Keratinocyte (primary cell): ENCODE measurements around the gene FCRL5. TPM values are rescaled to one million over a fixed set of nuclear protein-coding genes. Genes with fewer than 3 reads are reported as not detected.
"Not testable (repeated sequence)": the region's sequence is repeated elsewhere in the genome, so short reads cannot be mapped to it uniquely, and the experiment has no call there.

Source experiments
- DNase-seq: peaks from one replicate; pipeline ENCODE4 v3.0.0-alpha.2; 2011; ENCODE audit warnings: low read depth, missing footprints, low spot score
- FAIRE-seq: peaks from 2 replicates; lab custom pipeline; 2011; peaks lifted over from hg19 to GRCh38; lab: Jason Lieb, UNC
- H2AFZ ChIP-seq: 2 replicates; pipeline ENCODE4 v1.6.0; 2012; ENCODE audit warnings: low read length, control low read depth, inconsistent platforms; ENCODE audit not compliant: control insufficient read depth
- H3K27ac ChIP-seq: 2 replicates; pipeline ENCODE4 v1.5.1; 2011; ENCODE audit warnings: low read length; ENCODE audit not compliant: control insufficient read depth, insufficient read depth
- H3K27me3 ChIP-seq: 3 replicates; pipeline ENCODE4 v1.6.0; 2011; ENCODE audit warnings: low read length; ENCODE audit not compliant: control insufficient read depth, insufficient read depth; ENCODE audit errors: extremely low read depth
- H3K36me3 ChIP-seq, 2 experiments: 2 replicates in 1 of 2; 3 replicates in 1 of 2; pipeline ENCODE4 v1.5.1; 2011; ENCODE audit warnings: low read length in 2 of 2, mild to moderate bottlenecking in 1 of 2; ENCODE audit not compliant: control insufficient read depth in 2 of 2, insufficient read depth in 2 of 2; ENCODE audit errors: extremely low read depth in 1 of 2
- H3K4me1 ChIP-seq: 3 replicates; pipeline ENCODE4 v1.5.1; 2011; ENCODE audit warnings: low read length; ENCODE audit not compliant: control insufficient read depth, insufficient read depth; ENCODE audit errors: extremely low read depth
- H3K4me2 ChIP-seq: 3 replicates; pipeline ENCODE4 v1.6.0; 2011; ENCODE audit warnings: low read depth, low read length; ENCODE audit not compliant: control insufficient read depth, insufficient read depth; ENCODE audit errors: extremely low read depth
- H3K4me3 ChIP-seq, 3 experiments: fragments of 200-600 bp in 1 of 3; sonication (generic) in 1 of 3; 2 replicates in 2 of 3; 3 replicates in 1 of 3; pipeline ENCODE4 v1.5.1; 2011 to 2016; ENCODE audit warnings: low read length in 3 of 3, mild to moderate bottlenecking in 3 of 3, control low read depth in 2 of 3, inconsistent platforms in 1 of 3, low read depth in 1 of 3, mixed read lengths in 1 of 3, mixed run types in 1 of 3, moderate library complexity in 1 of 3; ENCODE audit not compliant: control insufficient read depth in 2 of 3, insufficient read depth in 2 of 3; ENCODE audit errors: extremely low read depth in 1 of 3
- H3K79me2 ChIP-seq: 2 replicates; pipeline ENCODE4 v1.6.0; 2012; ENCODE audit warnings: low read length; ENCODE audit not compliant: control insufficient read depth, insufficient read depth
- H3K9ac ChIP-seq: 3 replicates; pipeline ENCODE4 v1.6.0; 2011; ENCODE audit warnings: low read length; ENCODE audit not compliant: control insufficient read depth, insufficient read depth; ENCODE audit errors: extremely low read depth
- H3K9me1 ChIP-seq: 3 replicates; pipeline ENCODE4 v1.6.0; 2011; ENCODE audit warnings: low read length; ENCODE audit not compliant: control insufficient read depth, insufficient read depth; ENCODE audit errors: extremely low read depth
- H3K9me3 ChIP-seq: 2 replicates; pipeline ENCODE4 v1.5.1; 2012; ENCODE audit warnings: low read depth, low read length; ENCODE audit not compliant: control insufficient read depth
- H4K20me1 ChIP-seq: 3 replicates; pipeline ENCODE4 v1.6.0; 2011; ENCODE audit warnings: low read length; ENCODE audit not compliant: control insufficient read depth, insufficient read depth; ENCODE audit errors: extremely low read depth
- EZH2 ChIP-seq: IDR thresholded peaks from one replicate; pipeline ENCODE4 v1.6.1; 2012; ENCODE audit warnings: inconsistent platforms, mild to moderate bottlenecking, low read length, moderate library complexity
- dilution Hi-C: fragments of 300-500 bp; cut with MboI; formaldehyde crosslinking; loops from one replicate; pipeline ENCODE4 v1.7.0; 2020; ENCODE audit warnings: low sequenced_read_pairs; ENCODE audit not compliant: extremely low pct_ligation_motif_present
- polyA plus RNA-seq, 5 experiments: library from polyadenylated mRNA; depleted of rRNA in 3 of 5; stranded (reverse) in 3 of 5; stranded (forward) in 1 of 5; unstranded in 1 of 5; fragments of >200 nt; gene quantifications; 1 replicate in 1 of 5; 2 replicates in 3 of 5; 3 replicates in 1 of 5; pipeline versions ENCODE4 v1.2.1 to v1.2.3, GENCODE V29; 2011 to 2012; ENCODE audit warnings: missing spikeins in 2 of 5, low read depth in 1 of 5, low replicate concordance in 1 of 5
- TF ChIP-seq, protein P1 (sequence below), 3 experiments: IDR thresholded peaks in 1 of 3; conservative IDR thresholded peaks in 1 of 3; optimal IDR thresholded peaks in 1 of 3; 2 replicates in 2 of 3; 3 replicates in 1 of 3; pipeline versions ENCODE3 to v1.5.1; 2011; ENCODE audit warnings: low read length in 3 of 3, mild to moderate bottlenecking in 3 of 3, moderate library complexity in 2 of 3, control low read depth in 1 of 3, inconsistent platforms in 1 of 3; ENCODE audit not compliant: insufficient read depth in 2 of 3; ENCODE audit errors: extremely low read depth in 1 of 3

The FCRL5 gene
- polyA plus RNA-seq, 1 donor (not counting 4 experiments of a cell fraction or from before 2014, with no cell fraction given): not detected

DNA sequence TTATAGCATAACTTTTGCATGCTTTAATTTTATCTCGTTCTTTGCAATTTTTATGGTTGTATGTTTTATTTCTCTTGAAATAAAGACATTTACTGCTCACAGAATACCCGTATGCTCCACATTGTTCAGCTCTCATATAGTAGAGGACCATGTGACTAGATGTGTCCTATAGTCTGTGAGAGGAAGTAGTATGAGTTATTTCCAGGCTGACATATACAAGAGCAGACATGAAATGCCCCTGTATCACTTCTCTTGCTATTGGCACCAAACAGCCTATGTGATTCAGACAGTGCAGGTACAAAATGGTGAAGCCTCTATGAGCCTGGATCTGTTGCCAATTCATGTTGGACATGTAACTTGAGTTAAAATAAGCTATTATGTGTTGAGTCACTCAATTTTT lies 5.8 kb upstream of the FCRL5 start:
- Histone ChIP-seq H2AFZ (no peak overlapping the region), H3K27me3 (no peaks in the 10 kb centered on the region), H3K4me1 (no peaks in the 10 kb centered on the region), H3K36me3 (no peaks in the 10 kb centered on the region), H3K27ac (no peak overlapping the region), H3K9me3 (no peaks in the 10 kb centered on the region), H3K9me1 (no peaks in the 10 kb centered on the region), H3K79me2 (no peaks in the 10 kb centered on the region), H3K4me2 (no peak overlapping the region), H3K9ac (no peak overlapping the region), H4K20me1 (no peaks in the 10 kb centered on the region), H3K4me3 (no peak overlapping the region)
- dilution Hi-C loops: no loop called here
- no peak for DNase-seq
- TF ChIP-seq EZH2: no peak
- TF ChIP-seq, protein P1, sequence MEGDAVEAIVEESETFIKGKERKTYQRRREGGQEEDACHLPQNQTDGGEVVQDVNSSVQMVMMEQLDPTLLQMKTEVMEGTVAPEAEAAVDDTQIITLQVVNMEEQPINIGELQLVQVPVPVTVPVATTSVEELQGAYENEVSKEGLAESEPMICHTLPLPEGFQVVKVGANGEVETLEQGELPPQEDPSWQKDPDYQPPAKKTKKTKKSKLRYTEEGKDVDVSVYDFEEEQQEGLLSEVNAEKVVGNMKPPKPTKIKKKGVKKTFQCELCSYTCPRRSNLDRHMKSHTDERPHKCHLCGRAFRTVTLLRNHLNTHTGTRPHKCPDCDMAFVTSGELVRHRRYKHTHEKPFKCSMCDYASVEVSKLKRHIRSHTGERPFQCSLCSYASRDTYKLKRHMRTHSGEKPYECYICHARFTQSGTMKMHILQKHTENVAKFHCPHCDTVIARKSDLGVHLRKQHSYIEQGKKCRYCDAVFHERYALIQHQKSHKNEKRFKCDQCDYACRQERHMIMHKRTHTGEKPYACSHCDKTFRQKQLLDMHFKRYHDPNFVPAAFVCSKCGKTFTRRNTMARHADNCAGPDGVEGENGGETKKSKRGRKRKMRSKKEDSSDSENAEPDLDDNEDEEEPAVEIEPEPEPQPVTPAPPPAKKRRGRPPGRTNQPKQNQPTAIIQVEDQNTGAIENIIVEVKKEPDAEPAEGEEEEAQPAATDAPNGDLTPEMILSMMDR (optimal IDR thresholded peaks at IDR 0.05 in 1 of 3, IDR thresholded peaks at IDR 0.05 in 1 of 3, conservative IDR thresholded peaks at IDR 0.05 in 1 of 3; ENCODE audit: extremely low read depth in 1 of 3, insufficient read depth in 2 of 3, low read length in 3 of 3): no peak
- FAIRE-seq: no peak

DNA sequence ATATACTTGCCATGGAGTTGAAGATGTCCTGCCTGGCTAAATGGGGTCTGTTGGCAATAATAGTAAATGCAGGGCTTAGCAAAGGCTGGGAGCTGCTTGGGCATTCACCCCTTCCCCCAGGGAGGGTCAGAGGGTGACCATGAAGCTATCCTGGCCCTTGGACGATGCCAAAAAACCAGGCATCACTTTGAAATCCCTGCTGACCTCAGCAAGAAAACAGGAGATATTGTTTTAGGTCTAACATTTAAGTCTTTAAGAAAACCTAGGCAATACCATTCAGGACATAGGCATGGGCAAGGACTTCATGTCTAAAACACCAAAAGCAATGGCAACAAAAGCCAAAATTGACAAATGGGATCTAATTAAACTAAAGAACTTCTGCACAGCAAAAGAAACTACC lies 4.2 kb downstream of the FCRL5 start:
- H3K27ac ChIP-seq, H3K36me3 ChIP-seq, H3K9me1 ChIP-seq, H3K9me3 ChIP-seq, H2AFZ ChIP-seq, H3K4me2 ChIP-seq, H3K4me3 ChIP-seq, FAIRE-seq, H3K4me1 ChIP-seq, H3K9ac ChIP-seq, H4K20me1 ChIP-seq, DNase-seq, dilution Hi-C loops, H3K79me2 ChIP-seq, H3K27me3 ChIP-seq: not testable (repeated sequence)

DNA sequence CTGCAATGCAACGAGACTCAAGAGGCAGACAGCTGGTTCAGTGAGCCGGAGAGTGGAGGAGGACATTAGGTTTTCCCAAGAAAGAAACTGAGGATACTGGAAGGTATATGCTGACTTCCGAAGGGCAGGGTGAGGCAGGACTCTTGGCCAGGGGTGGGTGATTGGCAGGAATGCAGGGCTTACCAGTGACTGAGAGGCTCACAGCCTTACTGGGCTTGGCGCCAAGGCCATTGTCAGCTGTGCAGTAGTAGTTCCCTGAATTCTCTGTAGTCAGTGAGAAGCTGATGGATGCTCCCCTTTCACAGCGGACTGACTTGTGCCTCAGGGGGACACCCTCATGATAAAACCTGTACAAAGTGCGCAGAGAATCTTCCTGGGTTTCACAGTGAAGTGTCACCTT lies 9.6 kb downstream of the FCRL5 start:
- FAIRE-seq: no peak
- DNase-seq: no peak
- TF ChIP-seq EZH2: no peak
- TF ChIP-seq, protein P1 (optimal IDR thresholded peaks at IDR 0.05 in 1 of 3, IDR thresholded peaks at IDR 0.05 in 1 of 3, conservative IDR thresholded peaks at IDR 0.05 in 1 of 3; ENCODE audit: extremely low read depth in 1 of 3, insufficient read depth in 2 of 3, low read length in 3 of 3): no peak
- H3K4me3 ChIP-seq: no peak overlapping the region
- no peak overlapping the region for H3K4me2 ChIP-seq
- no peak overlapping the region for H3K9ac ChIP-seq
- H3K27ac ChIP-seq: no peak overlapping the region
- H2AFZ ChIP-seq: no peak overlapping the region
- no peaks in the 10 kb centered on the region for H3K9me3 ChIP-seq
- H3K79me2 ChIP-seq: no peaks in the 10 kb centered on the region
- no peaks in the 10 kb centered on the region for H3K36me3 ChIP-seq
- no peaks in the 10 kb centered on the region for H3K27me3 ChIP-seq
- dilution Hi-C loops: no loop called here
- H3K9me1 ChIP-seq: no peaks in the 10 kb centered on the region
- peaks cover 11% of the 10 kb centered on the region for H3K4me1 ChIP-seq
- H4K20me1 ChIP-seq: no peaks in the 10 kb centered on the region
